NCI-H2171 (cell line): ENCODE measurements around the gene NFX1.
"Not testable (repeated sequence)": the region's sequence is repeated elsewhere in the genome, so short reads cannot be mapped to it uniquely, and the experiment has no call there.

Experiments
- DNase-seq: peaks from one replicate; lab custom pipeline; 2025; lab: John Stamatoyannopoulos, UW

NFX1 gene

GRCh38 chr9:33310748-33311147 is 20.4 kb downstream of the NFX1 start:
- no peak for DNase-seq

- no peak for DNase-seq
These were observed 21.6 kb downstream of the NFX1 start for GRCh38 chr9:33311953-33312352.

GRCh38 chr9:33315371-33315770 is 25.1 kb downstream of the NFX1 start:
- no peak for DNase-seq

- DNase-seq: not testable (repeated sequence)
These were observed 26.8 kb downstream of the NFX1 start for GRCh38 chr9:33317136-33317535.

- DNase-seq: no peak
These were observed 27.9 kb downstream of the NFX1 start for GRCh38 chr9:33318225-33318624.

- DNase-seq: no peak
These were observed 28.5 kb downstream of the NFX1 start for GRCh38 chr9:33318781-33319180.

- DNase-seq: no peak
These were observed 29.9 kb downstream of the NFX1 start for GRCh38 chr9:33320230-33320567.

GRCh38 chr9:33320568-33321261 is 30.4 kb downstream of the NFX1 start:
- DNase-seq: no peak

GRCh38 chr9:33329117-33329563 is 38.8 kb downstream of the NFX1 start:
- no peak for DNase-seq

- DNase-seq: no peak
These were observed 39.7 kb downstream of the NFX1 start for GRCh38 chr9:33329979-33330378.

GRCh38 chr9:33331377-33331891 is 41.1 kb downstream of the NFX1 start:
- DNase-seq: no peak

- DNase-seq: no peak
These were observed 41.7 kb downstream of the NFX1 start for GRCh38 chr9:33332011-33332410.

- not testable (repeated sequence) for DNase-seq
These were observed 42.6 kb downstream of the NFX1 start for GRCh38 chr9:33332956-33333355.

GRCh38 chr9:33340186-33340585 is 49.9 kb downstream of the NFX1 start:
- no peak for DNase-seq

GRCh38 chr9:33341182-33341581 is 50.9 kb downstream of the NFX1 start:
- no peak for DNase-seq

GRCh38 chr9:33344145-33344544 is 53.8 kb downstream of the NFX1 start:
- DNase-seq: no peak

GRCh38 chr9:33346564-33346963 is 56.2 kb downstream of the NFX1 start:
- DNase-seq: no peak

GRCh38 chr9:33348998-33349397 is 58.7 kb downstream of the NFX1 start:
- DNase-seq: no peak

- no peak for DNase-seq
These were observed 59.4 kb downstream of the NFX1 start for GRCh38 chr9:33349743-33350142.

GRCh38 chr9:33350310-33350709 is 60.0 kb downstream of the NFX1 start:
- DNase-seq: no peak

GRCh38 chr9:33351547-33351946 is 61.2 kb downstream of the NFX1 start:
- DNase-seq: no peak

GRCh38 chr9:33354651-33355211 is 64.4 kb downstream of the NFX1 start:
- peak; percentile 20 for DNase-seq

GRCh38 chr9:33355933-33356332 is 65.6 kb downstream of the NFX1 start:
- DNase-seq: no peak

GRCh38 chr9:33358641-33359040 is 68.3 kb downstream of the NFX1 start:
- not testable (repeated sequence) for DNase-seq
